ENCODE results near the gene CAPN7.

- TF ChIP-seq ZNF274 (IDR thresholded peaks at IDR 0.05; ENCODE audit: low read depth, low read length) (no peak), SUZ12 (IDR thresholded peaks at IDR 0.05; ENCODE audit: extremely low read depth, insufficient read depth, insufficient read length) (no peak), YY1 (IDR thresholded peaks at IDR 0.05; ENCODE audit: insufficient read depth, insufficient read length) (no peak)
Measured at GRCh38 chr3:15253023-15253697, 47.1 kb downstream of the CAPN7 start.

Data from NT2/D1 (cell line).